Vagina (tissue), 2 donors: Measurements from ENCODE around the gene KCNK2.

ENCODE experiments used
- POLR2AphosphoS5 ChIP-seq, 2 donors: sonication (generic); formaldehyde crosslinking; IDR thresholded peaks; one replicate each; pipeline ENCODE4 v1.9.0; 2017; ENCODE audit warnings: antibody characterized with exemption in 2 of 2, mild to moderate bottlenecking in 2 of 2, low read depth in 1 of 2; ENCODE audit not compliant: insufficient read depth in 1 of 2
- TF ChIP-seq, protein P1 (sequence below), 3 experiments: fragments of 450-650 bp in 2 of 3; fragments of 200-600 bp in 1 of 3; sonication (generic) in 1 of 3; IDR thresholded peaks; one replicate each; pipeline ENCODE4 v1.5.1; 2017 to 2019; ENCODE audit warnings: antibody characterized with exemption in 3 of 3, mild to moderate bottlenecking in 2 of 3, moderate library complexity in 2 of 3

DNA sequence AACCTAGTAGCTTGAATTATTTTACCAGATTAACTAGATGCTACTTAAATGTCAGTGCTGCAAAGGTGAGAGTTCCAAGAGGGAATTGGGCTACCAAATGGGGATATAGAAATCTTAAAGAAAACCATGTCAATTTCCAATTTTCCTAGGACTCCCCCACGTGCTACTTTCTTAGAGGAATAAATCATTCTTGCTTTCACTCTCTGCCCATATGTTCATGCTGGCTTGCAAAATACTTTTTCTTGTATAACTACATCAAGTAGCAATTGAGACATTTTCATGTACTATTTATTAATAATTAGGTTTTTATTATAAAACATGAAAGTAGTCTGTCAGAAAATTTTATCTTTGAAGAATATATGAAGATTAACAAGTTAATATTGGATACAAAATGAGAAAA lies 11.8 kb downstream of the KCNK2 start:
- TF ChIP-seq, protein P1, sequence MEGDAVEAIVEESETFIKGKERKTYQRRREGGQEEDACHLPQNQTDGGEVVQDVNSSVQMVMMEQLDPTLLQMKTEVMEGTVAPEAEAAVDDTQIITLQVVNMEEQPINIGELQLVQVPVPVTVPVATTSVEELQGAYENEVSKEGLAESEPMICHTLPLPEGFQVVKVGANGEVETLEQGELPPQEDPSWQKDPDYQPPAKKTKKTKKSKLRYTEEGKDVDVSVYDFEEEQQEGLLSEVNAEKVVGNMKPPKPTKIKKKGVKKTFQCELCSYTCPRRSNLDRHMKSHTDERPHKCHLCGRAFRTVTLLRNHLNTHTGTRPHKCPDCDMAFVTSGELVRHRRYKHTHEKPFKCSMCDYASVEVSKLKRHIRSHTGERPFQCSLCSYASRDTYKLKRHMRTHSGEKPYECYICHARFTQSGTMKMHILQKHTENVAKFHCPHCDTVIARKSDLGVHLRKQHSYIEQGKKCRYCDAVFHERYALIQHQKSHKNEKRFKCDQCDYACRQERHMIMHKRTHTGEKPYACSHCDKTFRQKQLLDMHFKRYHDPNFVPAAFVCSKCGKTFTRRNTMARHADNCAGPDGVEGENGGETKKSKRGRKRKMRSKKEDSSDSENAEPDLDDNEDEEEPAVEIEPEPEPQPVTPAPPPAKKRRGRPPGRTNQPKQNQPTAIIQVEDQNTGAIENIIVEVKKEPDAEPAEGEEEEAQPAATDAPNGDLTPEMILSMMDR (IDR thresholded peaks at IDR 0.05) = no peak
- TF ChIP-seq POLR2AphosphoS5 (IDR thresholded peaks at IDR 0.05; ENCODE audit: insufficient read depth in 1 of 2, low read depth in 1 of 2) = no peak
